ENCODE measurements around the gene CAT. TPM values are rescaled to one million over a fixed set of nuclear protein-coding genes. Genes with fewer than 3 reads are reported as not detected.

The CAT gene
- total and polyA plus RNA-seq, 4 donors = 91.8 to 319 (median 106) TPM

DNA sequence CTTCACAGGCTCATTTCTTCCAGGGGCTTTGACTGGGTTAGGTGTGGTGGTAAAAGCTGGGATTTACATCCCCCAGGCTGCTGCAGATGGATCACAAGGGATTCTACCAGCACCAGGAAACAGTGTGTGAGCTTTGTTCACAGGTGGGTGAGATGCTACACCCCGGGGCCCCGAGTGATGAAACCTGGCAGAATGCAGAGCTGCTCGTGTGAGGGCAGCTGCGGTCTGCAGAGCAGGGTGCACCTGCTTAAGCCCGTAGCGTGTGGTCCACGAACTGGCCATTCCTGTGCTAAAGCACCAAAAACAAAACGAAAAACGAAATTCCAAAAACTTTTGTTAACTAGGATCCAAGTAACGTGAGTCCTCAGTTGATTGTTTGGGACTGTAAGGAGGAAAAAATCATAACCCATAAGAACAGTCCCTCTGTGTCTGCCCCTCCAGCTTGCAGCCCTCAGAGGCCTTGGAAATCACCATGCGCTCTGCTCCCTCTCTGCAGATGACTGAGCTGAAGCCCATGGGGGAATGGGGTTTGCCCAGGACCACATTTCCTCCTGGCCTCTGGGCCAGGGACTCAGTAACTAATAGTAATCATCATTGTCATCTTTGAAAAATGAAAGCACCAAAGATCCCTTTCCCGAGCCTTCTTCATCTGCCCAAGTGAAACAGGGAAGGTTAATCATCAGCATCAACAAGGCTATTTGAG is 50.3 kb downstream of the CAT start:
- no peak for ATAC-seq (ENCODE audit: insufficient read depth, low FRiP score)
- Histone ChIP-seq H3K4me1 (ENCODE audit: control insufficient read depth in 5 of 5, insufficient read depth in 5 of 5, low read length in 5 of 5) (no peaks in the 10 kb centered on the region), H3K4me3 (no peak overlapping the region), H3K9ac (ENCODE audit: insufficient read depth in 1 of 2, low read length in 2 of 2) (no peak overlapping the region), H3K27ac (ENCODE audit: low read depth in 1 of 2, low read length in 1 of 2) (no peak overlapping the region), H3K9me3 (ENCODE audit: control insufficient read depth in 4 of 4, insufficient read depth in 3 of 4, low read length in 3 of 4) (no peaks in the 10 kb centered on the region), H3K27me3 (ENCODE audit: control insufficient read depth in 3 of 3, insufficient read depth in 3 of 3, low read length in 2 of 3) (no peaks in the 10 kb centered on the region), H3K36me3 (ENCODE audit: control insufficient read depth in 4 of 4, insufficient read depth in 4 of 4, low read length in 4 of 4) (no peaks in the 10 kb centered on the region)
- DNase-seq = no peak
- no peak for TF ChIP-seq CTCF (IDR thresholded peaks at IDR 0.05; ENCODE audit: control extremely low read depth, extremely low read depth)
- 90 to 92% methylated on average over 12 of the region's 12 CpGs for WGBS, 2 donors

GRCh38 chr11:34490304-34490703 is 51.6 kb downstream of the CAT start:
- no peaks in the 10 kb centered on the region for H3K36me3 ChIP-seq (ENCODE audit: control insufficient read depth in 4 of 4, insufficient read depth in 4 of 4, low read length in 4 of 4)
- no peak overlapping the region for H3K9ac ChIP-seq (ENCODE audit: insufficient read depth in 1 of 2, low read length in 2 of 2)
- DNase-seq = no peak
- H3K4me3 ChIP-seq = no peak overlapping the region
- H3K27ac ChIP-seq (ENCODE audit: low read depth in 1 of 2, low read length in 1 of 2) = no peak overlapping the region
- ATAC-seq (ENCODE audit: insufficient read depth, low FRiP score) = no peak
- WGBS, 2 donors = 91 to 93% methylated on average over 2 of the region's 2 CpGs
- H3K9me3 ChIP-seq (ENCODE audit: control insufficient read depth in 4 of 4, insufficient read depth in 3 of 4, low read length in 3 of 4) = no peaks in the 10 kb centered on the region
- peaks cover 0 to 6% (median 0%) of the 10 kb centered on the region in 5 donors for H3K4me1 ChIP-seq (ENCODE audit: control insufficient read depth in 5 of 5, insufficient read depth in 5 of 5, low read length in 5 of 5)
- no peaks in the 10 kb centered on the region for H3K27me3 ChIP-seq (ENCODE audit: control insufficient read depth in 3 of 3, insufficient read depth in 3 of 3, low read length in 2 of 3)
- TF ChIP-seq CTCF (IDR thresholded peaks at IDR 0.05; ENCODE audit: control extremely low read depth, extremely low read depth) = no peak

GRCh38 chr11:34492806-34493414 is 54.2 kb downstream of the CAT start:
- H3K27ac ChIP-seq (ENCODE audit: low read depth in 1 of 2, low read length in 1 of 2) = no peak overlapping the region
- H3K9ac ChIP-seq (ENCODE audit: insufficient read depth in 1 of 2, low read length in 2 of 2) = no peak overlapping the region
- peak; percentile 61 to 82 (median 73) for DNase-seq
- TF ChIP-seq CTCF (IDR thresholded peaks at IDR 0.05; ENCODE audit: control extremely low read depth, extremely low read depth) = peak; percentile 58
- H3K4me3 ChIP-seq = no peak overlapping the region
- H3K27me3 ChIP-seq (ENCODE audit: control insufficient read depth in 3 of 3, insufficient read depth in 3 of 3, low read length in 2 of 3) = no peaks in the 10 kb centered on the region
- H3K9me3 ChIP-seq (ENCODE audit: control insufficient read depth in 4 of 4, insufficient read depth in 3 of 4, low read length in 3 of 4) = no peaks in the 10 kb centered on the region
- 49 to 52% methylated on average over 8 of the region's 8 CpGs for WGBS, 2 donors
- peaks cover 0 to 28% (median 0%) of the 10 kb centered on the region in 5 donors for H3K4me1 ChIP-seq (ENCODE audit: control insufficient read depth in 5 of 5, insufficient read depth in 5 of 5, low read length in 5 of 5)
- H3K36me3 ChIP-seq (ENCODE audit: control insufficient read depth in 4 of 4, insufficient read depth in 4 of 4, low read length in 4 of 4) = no peaks in the 10 kb centered on the region
- no peak for ATAC-seq (ENCODE audit: insufficient read depth, low FRiP score)

All from lung (tissue), 12 donors.